Measurements from ENCODE around the gene ALOX15B.
A peak's percentile ranks its signal among the peaks of the same experiment; 100 is the strongest.
"Not testable (repeated sequence)": the region's sequence is repeated elsewhere in the genome, so short reads cannot be mapped to it uniquely, and the experiment has no call there.

The ALOX15B gene

DNA sequence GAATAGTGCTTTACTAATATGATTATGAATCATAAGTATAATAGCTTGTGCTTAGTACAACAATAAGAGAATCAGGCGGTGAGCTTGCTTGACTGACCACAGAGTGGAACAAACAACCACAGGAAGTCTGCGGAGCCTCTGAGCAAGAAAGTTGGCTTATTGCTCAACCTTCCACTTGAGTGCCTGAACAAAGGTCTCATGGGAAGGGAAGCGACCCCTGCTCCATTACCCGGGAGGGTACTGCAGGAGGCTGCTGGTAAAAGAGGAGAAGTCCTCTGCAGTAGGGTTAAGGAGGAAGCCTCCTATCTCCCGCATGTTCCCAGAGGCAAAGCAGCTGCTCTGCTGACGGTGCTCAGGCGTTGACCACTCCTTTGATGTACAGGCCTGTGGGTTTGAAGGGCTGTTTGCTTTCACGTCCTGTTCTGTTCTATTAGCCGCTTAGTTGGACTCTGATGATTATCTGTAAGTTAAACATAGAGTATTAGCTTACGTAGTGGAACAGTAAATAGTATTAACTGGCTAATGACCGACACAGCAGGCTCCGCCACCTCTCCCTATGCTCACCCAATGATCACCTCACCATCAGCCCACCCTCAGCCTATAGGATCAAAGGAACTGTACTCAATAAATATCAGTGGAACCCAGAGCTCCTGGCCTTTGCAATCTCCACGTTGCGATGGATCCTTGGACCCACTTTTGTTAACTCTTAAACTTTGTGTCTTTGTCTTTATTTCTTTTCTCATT is 17.5 kb downstream of the ALOX15B start:
- peak; percentile 89 for DNase-seq
- in situ Hi-C loops (cut with MboI; ENCODE audit: low pct_unique_long_range_greater_than_20kb, low sequenced_read_pairs) = no loop called here

DNA sequence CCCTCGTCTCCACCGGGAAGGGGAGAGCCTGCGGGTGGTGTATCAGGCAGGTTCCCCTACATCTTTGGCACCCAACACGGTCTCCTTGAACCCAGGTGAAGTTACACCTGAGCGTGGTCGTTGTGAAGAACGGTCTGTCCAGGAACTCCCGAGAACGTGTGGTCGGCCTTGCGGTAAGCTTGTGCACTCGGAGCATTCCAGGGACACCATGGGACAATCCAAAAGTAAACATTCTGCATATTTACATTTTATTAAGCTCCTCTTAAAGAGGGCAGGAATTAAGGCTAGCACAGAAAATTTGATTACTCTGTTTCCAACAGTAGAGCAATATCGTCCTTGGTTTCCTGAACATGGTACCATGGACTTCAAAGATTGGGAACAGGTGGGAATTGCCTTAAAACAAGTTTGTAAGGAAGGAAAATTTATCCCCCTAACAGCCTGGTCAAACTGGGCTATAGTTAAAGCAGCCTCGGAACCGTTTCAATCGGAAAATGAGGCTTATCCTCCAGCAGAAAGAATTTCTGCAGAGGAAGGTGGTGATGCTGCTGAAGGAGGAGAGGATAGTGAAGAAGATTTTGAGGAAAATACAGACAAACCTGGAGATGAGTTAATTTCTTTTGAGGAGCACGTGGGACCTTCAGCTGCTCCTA is 18.2 kb downstream of the ALOX15B start:
- no peak for DNase-seq
- in situ Hi-C loops (cut with MboI; ENCODE audit: low pct_unique_long_range_greater_than_20kb, low sequenced_read_pairs) = no loop called here

DNA sequence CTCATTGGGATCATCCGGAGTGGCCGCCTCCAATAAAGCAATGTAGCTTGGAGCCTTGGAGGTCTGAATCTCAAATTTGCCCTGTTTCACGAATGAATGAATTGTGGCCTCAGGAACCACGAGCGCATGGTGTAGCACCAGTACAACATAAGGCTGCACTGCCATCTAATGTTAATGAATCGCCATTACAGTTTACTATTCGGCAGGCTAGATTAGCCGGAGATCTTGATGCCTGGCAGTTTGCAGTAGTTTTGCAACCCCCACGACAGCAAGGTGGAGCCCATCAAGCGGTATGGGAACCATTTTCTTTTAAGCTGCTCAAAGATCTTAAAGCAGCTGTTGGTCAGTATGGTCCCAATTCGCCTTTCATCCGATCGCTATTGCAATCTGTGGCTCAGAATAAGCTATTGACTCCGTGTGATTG is 18.8 kb downstream of the ALOX15B start:
- in situ Hi-C loops (cut with MboI; ENCODE audit: low pct_unique_long_range_greater_than_20kb, low sequenced_read_pairs) = no loop called here
- DNase-seq = peak; percentile 91

GRCh38 chr17:8059131-8059530 is 20.3 kb downstream of the ALOX15B start:
- peak; percentile 47 for DNase-seq
- in situ Hi-C loops (cut with MboI; ENCODE audit: low pct_unique_long_range_greater_than_20kb, low sequenced_read_pairs) = no loop called here

DNA sequence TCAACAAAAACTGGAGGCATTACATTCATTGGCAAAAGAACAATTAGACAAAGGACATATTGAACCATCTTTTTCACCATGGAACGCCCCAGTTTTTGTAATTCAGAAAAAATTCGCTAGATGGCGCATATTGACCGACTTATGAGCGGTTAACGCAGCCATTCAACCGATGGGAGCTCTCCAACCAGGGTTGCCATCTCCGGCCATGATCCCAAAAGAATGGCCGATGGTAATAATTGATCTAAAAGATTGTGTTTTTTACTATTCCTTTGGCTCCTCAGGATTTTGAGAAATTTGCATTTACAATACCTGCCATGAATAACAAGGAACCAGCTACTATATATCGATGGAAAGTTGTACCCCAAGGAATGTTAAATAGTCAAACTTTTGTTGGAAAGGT is 21.4 kb downstream of the ALOX15B start:
- in situ Hi-C loops (cut with MboI; ENCODE audit: low pct_unique_long_range_greater_than_20kb, low sequenced_read_pairs) = no loop called here
- peak; percentile 84 for DNase-seq

- DNase-seq; in situ Hi-C loops (cut with MboI; ENCODE audit: low pct_unique_long_range_greater_than_20kb, low sequenced_read_pairs): not testable (repeated sequence)
These were observed 23.0 kb downstream of the ALOX15B start for GRCh38 chr17:8061851-8062250.

GRCh38 chr17:8062435-8062806 is 23.6 kb downstream of the ALOX15B start:
- in situ Hi-C loops (cut with MboI; ENCODE audit: low pct_unique_long_range_greater_than_20kb, low sequenced_read_pairs) = no loop called here
- no peak for DNase-seq

DNA sequence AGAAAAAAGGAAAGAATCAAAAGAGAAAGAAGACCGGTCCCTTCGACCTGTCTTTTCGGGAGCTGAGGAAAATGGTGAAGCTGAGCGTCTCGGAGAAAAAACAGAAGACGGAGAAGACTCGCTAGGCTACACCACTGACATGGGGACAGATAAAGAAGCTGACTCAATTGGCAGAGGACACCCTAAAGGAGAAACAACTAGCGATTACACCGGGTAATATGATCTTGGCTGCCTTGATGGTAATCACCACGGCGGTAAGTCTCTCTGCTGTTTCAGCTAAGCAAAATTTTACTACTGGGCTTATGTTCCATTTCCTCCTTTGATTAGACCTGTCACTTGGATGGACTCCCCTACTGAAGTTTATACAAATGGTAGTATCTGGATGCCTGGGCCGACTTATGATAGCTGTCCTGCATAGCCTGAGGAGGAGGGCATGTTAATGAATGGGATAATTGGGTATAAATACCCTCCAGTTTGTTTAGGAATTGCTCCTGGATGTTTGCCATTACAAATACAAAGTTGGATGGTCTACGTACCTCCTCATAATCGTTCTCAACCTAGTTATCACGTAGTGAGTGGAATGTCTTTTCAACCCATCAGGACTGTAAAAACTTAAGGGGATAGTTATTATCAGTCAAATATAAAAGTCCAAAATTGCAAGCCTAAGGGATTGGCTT is 24.1 kb downstream of the ALOX15B start:
- DNase-seq = no peak
- in situ Hi-C loops (cut with MboI; ENCODE audit: low pct_unique_long_range_greater_than_20kb, low sequenced_read_pairs) = no loop called here

DNA sequence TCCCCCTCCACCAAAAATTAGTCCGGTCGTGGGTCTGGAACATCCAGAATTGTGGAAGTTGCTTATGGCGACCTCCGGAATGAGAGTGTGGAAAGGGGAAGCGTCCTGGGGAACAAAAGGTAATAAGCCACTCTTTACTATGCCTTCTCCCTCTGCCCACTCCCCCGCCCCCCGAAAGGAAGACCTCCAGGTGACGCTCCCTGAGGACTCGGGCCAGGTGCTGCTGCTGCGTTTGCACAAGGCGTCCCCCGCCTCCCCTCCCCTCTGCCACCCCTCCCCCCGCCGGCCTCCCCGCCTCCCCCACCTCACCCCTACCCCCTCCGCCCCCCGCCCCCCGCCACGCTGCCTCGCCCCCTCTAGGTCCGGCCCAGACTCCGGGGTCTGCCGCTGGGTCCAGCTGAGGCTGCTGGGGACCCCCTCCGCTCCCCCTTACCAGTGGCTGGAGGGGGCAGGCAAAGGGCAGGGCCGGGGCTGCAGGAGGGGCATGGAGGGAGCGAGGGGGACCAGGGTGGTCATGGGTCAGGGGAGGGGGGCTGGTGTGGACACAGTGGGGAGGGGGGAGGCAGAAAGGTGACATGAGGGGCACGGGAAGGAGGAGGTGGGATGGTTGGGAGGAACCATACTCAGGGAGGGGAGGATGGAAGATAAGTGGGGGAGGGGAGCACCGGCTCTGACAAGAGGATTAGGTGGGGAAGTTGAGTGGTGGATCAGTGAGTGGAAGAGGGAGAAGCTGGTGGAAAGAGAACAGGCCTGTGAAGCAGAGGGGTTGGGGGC is 25.1 kb downstream of the ALOX15B start:
- DNase-seq = no peak
- in situ Hi-C loops (cut with MboI; ENCODE audit: low pct_unique_long_range_greater_than_20kb, low sequenced_read_pairs) = no loop called here

DNA sequence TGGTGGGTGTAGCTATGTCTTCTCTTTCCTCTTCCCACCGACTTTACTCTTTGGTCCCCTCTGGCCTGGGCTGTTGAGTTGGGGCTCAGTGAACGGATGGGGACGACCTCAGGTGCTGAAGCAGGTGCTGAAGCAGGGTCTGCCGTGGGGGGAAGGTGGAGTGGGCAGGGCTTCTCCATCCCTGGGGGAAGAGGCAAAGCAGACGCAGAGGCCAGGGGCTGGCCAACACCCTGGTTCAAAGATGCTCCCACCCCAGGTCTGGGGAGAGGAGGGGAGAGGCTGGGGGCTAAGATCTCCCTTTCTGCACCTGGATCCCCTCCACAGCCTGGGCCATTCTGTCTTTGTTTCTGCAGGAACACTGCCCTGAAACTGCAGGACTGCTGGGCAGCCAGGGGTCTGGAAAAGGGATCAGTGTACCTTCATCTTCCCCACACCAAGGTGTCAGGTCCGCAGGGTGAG is 25.7 kb downstream of the ALOX15B start:
- no peak for DNase-seq
- in situ Hi-C loops (cut with MboI; ENCODE audit: low pct_unique_long_range_greater_than_20kb, low sequenced_read_pairs) = no loop called here

- in situ Hi-C loops (cut with MboI; ENCODE audit: low pct_unique_long_range_greater_than_20kb, low sequenced_read_pairs) = no loop called here
- no peak for DNase-seq
These were observed 28.2 kb downstream of the ALOX15B start for GRCh38 chr17:8066841-8067775.

DNA sequence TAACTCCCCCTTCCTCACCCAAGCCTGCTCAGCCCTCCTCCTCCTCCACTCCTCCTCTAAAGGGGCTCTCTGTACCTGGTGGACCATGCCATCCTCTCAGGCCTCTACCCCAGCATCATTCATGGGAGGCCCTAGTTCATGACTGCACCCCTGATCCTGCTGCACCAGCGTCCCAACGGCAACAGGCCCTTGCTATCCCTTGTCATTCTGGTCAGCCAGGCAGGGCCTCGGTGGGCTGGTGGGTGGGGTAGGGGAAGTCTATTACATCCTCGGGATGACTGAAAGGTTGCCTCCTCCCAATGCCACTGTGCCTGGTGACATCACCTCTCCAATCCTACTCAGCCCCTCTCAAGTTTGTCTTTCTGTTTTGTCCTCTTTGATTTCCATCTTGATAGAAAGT is 28.9 kb downstream of the ALOX15B start:
- in situ Hi-C loops (cut with MboI; ENCODE audit: low pct_unique_long_range_greater_than_20kb, low sequenced_read_pairs) = no loop called here
- no peak for DNase-seq

GRCh38 chr17:8068736-8069586 is 30.1 kb downstream of the ALOX15B start:
- in situ Hi-C loops (cut with MboI; ENCODE audit: low pct_unique_long_range_greater_than_20kb, low sequenced_read_pairs) = no loop called here
- no peak for DNase-seq

DNA sequence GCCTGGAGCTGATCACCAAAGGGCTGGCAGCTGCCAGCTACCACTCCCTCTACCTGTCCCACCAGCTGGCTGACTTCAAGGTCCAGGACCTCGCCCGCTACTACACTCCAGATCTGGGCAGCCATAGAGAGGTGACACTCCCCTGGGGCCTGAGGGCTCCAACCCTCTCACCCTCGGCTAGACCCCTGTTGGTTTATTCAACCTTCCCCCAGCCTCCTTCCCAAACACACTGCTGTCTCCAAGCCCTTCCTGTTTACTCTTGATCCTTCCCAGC is 30.7 kb downstream of the ALOX15B start:
- no peak for DNase-seq
- in situ Hi-C loops (cut with MboI; ENCODE audit: low pct_unique_long_range_greater_than_20kb, low sequenced_read_pairs) = no loop called here

DNA sequence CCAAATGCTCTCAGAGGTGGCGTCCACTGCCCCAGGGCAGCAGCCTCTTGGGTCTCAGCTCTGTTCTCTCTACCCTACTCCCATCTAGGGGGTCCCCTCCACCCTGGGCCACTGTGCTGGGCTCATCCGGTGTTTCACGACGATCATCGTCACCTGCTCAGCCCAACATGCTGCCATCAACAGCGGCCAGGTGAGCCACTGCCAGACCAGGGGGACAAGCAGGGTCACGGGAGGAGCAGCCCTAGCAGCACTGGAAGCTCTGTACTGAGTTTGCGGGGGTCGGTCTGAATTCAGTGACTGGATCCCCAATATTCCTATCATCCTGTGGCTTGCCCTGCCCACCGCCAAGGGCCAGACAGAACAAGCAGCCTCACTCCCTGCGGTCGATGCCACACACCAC is 32.6 kb downstream of the ALOX15B start:
- DNase-seq = no peak
- in situ Hi-C loops (cut with MboI; ENCODE audit: low pct_unique_long_range_greater_than_20kb, low sequenced_read_pairs) = no loop called here

DNA sequence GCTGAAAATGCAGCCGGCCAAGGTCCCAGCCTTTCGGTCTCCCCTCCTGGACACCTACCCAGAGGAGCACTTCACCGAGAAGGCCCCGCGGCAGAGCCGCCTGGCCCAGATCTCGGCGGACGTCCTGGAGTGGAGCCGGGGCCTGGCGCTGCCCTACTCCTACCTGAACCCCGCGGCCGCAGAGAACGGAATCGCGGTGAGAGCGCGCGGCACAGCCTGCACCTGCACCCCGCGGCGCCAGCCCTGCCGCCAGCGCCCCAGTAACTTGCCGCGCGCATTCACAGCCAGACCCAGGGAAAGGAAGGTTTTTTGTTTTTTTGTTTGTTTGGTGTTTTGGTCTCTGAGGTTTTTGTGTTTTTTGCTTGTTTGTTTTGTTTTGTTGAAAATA is 33.5 kb downstream of the ALOX15B start:
- in situ Hi-C loops (cut with MboI; ENCODE audit: low pct_unique_long_range_greater_than_20kb, low sequenced_read_pairs) = no loop called here
- DNase-seq = no peak

DNA sequence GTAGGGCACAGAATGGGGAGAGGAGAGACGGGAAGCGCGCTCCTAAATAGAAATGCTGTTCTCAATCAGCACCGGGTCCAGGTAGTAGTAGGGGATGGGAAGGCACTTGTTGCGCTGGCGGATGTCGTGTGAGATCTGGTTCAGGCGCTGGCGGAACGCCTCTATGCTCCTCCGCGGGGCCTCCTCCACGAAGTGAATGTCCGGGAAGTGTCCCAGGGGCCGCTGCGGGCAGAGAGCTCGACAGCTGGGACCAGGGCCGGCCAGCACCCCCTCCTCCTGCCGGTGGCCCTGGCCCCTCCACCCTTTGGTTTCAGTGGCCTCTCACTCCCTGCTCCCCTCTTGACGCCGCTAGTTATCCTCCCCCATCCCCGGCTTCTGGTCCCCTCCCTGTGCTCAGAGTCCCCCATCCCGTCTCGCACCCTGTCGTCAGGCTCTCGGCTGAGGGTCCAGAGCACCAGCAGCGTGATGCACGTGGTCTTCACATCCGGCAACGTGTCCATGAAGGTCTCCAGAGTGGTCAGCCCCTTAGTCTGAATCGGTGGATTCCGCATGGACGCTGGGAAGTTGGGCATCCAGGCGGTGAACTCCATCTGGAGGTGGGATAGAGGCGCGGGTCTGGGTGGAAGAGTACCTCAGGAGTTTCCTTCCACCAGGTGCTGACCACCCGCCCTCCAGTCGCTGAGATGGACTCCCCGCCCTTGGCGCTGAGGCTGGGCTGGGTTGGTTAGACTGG is 34.0 kb downstream of the ALOX15B start:
- DNase-seq = no peak

More for the DNA sequence above, 34.0 kb downstream of the ALOX15B start:
- in situ Hi-C loops (cut with MboI; ENCODE audit: low pct_unique_long_range_greater_than_20kb, low sequenced_read_pairs) = no loop called here
